HG03175 (cell line): ENCODE data around the gene ACYP2.
"Not testable (repeated sequence)": the region's sequence is repeated elsewhere in the genome, so short reads cannot be mapped to it uniquely, and the experiment has no call there.

Experiments used
- ATAC-seq: cut with Tn5 transposase; IDR thresholded peaks from one replicate; pipeline ENCODE4 v1.9.1; 2021; ENCODE audit warnings: mild to moderate bottlenecking, moderate library complexity; ENCODE audit not compliant: unreplicated experiment

Gene ACYP2

DNA sequence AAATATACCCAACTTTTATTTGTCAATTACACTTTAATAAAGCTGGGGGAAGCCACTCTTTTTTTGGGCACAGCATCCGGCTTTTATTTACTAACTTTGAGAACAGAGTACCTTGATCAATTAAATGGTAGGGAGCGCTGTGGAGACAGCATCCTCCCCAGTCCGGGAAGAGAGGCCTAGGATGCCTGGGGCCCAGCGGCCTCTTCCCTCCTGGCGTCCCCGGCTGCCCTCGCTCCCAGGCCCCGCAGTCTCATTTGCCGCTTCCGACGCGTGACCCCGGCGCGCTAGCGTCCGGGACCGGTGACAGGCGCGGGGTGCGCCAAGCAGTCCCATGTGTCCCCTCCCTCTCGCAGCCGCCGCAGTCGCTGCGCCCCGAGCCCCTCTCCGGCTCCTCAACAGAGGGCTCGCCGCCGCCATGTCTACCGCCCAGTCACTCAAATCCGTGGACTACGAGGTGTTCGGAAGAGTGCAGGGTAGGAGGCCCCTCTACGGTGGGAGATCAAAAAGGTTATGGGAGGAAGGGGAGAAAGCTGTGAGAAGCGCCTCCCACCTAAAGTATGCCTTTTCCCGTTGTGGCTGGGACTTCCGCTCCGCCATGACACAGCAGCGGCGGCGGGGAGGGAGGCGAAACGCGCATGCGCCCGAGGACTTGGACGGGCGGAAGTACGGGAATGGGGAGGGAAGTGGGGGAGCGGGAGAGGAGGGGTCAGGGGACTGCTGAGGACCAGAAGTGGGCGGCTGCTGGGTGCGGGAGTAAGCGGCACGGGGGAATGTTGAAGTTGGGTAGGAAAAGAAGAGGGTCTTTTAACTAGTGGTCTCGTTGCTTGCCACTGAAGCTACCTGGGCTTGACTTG is at the start of gene ACYP2:
Gene ACYP2 (plus strand): TSS at position 332 of the 854 bp plus-strand sequence.
- ATAC-seq = peak; percentile 88

DNA sequence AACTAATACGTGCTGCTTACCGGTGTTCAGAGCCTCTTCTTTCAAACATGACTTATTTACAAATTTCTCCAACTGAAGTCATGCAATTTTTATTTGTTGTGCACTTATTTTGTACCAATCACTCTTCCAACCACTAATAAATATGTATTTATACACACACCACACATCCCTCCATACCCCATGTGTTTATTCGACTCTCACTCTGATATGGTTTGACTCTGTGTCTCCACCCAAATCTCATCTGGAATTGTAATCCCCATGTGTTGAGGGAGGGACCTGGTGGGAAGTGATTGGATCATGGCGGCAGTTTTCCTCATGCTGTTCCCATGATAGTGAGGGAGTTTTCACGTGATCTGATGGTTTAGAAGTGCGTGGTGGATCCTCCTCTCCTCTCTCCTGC is 49.5 kb upstream of the ACYP2 start:
- no peak for ATAC-seq

DNA sequence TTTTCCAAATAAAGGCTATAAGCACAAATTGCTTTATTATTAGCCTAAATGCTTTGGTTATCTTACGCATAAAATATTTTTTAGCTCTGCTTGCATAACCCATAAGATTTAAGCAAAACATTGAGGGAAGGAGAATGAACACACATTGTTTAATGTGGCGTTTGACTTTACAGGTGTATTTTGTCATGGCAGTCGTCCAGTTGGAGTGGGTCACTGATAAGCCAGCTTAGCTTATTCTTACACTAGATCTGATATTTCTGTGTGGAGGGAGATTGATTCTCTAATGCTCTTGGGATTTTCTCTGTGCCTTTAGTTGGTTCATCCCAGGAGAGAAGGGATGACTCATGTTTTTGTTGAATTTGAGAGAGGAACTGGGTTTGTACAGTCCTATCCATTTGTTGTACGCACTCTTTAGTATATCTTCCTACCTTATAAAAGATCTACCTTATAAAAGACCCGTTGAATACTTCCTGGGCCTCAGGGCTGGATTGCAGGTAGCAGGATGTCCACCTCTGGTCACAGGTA is 47.5 kb upstream of the ACYP2 start:
- no peak for ATAC-seq

DNA sequence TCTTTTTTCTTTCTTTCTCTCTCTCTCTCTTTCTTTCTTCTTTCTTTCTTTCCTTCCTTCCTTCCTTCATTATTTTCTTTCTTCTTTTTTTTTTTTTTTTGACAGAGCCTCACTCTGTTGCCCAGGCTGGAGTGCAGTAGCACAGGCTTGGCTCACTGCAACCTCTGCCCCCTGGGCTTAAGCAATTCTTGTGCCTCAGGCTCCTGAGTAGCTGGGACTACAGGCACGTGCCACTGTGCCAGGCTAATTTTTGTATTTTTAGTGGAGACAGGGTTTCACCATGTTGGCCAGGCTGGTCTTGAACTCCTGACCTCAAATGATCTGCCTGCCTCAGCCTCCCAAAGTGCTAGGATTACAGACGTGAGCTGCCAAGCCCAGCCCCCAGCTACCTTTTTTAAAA is 42.9 kb upstream of the ACYP2 start:
- not testable (repeated sequence) for ATAC-seq

DNA sequence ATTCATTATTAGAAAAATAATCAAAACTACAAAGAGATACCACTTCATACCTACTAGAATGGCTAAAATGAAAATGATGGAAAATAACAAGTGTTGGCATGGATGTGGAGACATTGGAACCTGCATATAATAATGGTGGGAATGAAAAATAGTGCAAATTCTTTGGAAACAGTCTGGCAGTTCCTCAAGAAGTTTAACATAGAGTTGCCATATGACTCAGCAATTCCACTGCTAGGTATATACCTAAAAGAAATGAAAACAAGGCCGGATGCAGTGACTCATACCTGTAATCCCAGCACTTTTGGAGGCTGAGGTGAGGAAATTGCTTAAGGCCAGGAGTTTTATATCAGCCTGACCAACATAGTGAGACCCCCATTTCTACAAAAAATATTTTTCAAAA is 41.6 kb upstream of the ACYP2 start:
- ATAC-seq = no peak

DNA sequence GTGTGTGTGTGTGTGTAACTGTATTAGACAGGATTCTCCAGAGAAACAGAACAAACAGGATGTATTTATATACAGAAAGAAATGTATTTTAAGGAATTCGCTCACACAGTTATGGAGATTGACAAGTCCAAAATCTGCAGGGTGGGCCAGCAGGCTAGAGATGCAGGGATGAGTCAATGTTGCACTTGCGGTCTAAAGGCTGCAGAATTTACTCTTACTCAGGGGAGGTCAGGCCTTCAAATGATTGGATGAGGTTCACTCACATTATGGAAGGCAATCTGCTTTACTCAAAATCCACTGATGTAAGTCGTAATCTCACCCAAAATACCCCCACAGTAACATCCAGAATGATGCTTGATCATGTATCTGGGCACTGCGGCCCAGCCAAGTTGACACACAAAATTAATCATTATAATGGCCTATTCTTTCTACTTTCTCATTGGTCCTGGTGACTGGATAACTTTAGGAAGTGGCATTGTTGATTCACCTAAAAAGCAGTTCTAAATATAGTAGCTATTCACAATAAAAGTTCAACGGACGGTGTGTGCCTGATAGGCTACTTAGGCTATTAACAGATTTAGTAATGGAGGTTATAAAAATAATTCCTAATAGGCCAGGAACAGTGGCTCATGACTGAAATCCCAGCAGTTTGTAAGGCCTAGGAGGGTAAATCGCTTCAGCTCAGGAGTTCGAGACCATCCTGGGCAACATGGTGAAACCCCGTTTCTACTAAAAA is 40.6 kb upstream of the ACYP2 start:
- no peak for ATAC-seq

DNA sequence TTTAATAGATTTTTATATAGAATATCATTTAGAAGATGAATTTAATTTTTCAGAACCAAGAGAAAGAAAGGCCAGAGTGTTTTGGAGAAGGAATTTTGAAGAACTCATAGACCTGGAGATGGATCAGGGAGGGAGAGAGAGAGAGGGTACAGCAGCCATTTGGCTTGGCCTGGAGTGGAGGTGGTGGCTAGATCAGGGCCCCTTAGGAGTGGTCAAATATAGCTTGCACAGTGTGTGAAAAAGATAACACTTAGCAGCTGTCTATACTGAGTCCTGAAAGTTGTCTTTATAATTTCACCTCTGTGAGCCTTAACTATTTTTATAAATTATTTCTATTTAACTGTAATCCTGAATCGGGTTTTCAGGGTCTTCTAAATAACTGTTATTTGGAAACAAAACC is 38.8 kb upstream of the ACYP2 start:
- ATAC-seq = no peak

DNA sequence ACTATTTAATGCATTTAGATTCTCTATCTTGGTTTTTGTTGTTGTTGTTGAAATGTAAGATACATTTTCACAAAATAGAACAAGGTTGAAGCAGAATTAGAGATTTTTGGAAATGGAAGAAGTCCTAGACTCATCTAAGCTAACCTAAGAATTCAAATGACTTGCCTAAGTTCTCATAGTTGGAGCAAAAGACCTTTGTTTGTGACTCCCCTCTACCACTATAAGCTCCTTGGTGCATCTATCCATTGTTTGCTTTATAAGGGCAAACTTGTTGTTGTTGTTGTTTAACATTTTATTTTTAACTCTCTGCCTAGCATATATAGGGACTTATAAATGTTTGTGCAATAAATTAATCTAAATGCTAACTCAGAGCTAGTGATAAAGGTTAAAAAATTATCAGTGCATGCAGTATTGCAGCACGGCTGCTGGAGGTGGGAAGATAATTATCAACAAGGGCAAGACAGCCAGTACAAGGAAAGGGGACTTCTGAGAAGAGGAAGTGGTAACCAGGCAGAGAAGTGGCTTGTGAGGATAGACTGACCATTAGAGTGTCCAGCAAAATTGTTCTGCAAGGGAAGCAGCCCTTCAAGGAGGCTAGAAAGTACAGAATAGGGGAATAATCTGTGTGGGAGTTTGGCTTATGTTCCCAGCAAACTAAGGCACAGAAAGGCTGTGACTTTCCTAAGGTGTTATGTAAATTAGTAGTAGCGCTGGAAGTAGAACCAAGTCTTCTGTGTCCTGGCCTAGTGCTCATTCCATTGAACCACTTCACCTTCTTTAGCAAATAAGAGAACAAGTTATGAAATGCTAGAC is 38.1 kb upstream of the ACYP2 start:
- no peak for ATAC-seq

DNA sequence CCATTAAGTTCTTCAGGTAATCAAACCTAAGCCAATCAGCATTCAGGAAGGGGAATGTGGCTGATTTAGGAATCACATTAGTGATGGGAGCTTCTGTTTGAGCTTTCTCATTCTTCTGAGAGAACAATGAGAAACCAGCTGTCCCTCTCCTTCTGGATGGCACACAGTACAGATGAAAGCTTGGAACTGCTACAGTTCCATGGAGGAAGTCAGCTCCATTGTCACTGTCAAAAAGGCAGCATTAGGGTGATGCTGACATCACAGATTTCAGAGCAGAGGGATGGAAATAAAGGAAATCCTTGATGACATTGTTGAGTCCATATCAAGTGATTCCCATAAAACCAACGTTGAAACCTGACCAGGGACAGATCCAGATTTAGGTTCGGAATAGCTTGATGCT is 36.1 kb upstream of the ACYP2 start:
- ATAC-seq = no peak

DNA sequence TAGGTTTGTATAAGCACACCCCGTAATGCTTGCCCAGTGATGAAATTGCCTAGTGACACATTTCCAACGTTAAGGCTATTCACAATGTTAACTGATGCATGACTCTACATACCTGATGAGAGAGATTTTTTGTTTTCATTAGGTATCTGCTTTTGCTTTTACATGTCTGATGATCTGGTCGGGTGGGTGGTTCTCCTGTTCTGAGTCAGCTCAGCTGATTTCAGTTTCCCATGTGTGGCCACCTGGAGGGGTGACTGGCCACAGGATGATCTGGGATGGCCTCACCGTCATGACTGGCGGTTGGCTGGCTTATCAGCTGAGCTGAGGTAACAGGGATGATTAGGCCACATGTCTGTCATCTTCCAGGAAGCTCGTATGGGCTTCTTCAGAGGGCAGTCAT is 33.8 kb upstream of the ACYP2 start:
- peak; percentile 97 for ATAC-seq

DNA sequence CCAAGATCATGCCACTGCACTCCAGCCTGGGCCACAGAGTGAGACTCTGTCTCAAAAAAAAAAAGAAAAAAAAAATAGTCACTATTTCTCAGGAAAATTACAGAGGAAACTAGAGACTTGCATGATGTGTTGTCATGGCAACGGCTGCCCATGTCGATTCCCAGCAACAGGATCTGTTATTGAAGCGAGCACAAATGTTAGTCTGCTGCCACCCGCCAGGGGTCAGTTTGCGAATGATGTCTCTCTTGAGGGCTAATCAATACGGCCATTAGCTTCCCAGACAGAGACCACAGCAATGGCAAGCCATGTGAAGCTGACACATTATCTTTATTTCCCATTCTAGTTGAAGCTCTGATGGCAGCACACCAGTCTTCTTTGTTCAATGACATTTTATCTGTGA is 32.4 kb upstream of the ACYP2 start:
- ATAC-seq = no peak

DNA sequence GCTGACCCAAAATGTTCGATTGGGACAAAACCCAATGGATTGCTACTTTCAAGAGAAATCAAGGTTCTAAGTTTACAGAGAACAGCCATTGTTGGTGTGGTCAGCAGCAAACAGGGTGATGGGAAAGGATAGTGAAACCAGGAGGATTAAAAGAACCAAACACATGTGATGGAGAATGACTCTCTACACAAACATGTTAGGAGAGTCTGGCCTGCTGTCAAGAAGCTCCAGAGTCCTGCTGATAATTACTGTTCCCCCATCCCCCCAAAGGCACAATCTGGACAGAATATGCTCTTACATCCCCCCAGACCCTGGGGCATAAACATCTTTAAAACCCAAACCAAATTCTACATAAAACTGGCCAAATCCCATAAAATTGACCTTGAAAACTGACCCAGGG is 32.0 kb upstream of the ACYP2 start:
- no peak for ATAC-seq

DNA sequence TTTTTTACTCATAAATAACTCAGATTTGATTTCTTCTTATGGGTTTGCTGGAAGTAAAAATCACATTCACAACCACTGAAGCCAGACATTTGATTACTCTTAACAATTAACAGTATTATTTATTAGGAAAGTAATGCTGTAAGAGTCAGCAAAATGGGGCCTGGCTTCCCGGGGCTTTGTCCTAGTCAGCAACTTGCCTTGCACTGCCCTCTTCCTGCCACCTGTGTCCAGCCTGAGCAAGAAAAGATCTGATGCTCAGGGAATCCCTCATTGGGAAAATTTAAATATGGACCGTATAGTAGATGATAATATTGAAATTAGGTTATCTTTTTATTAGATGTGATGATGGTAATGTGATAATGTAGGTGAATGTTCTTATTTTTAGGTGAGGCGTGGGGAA is 30.8 kb upstream of the ACYP2 start:
- no peak for ATAC-seq

DNA sequence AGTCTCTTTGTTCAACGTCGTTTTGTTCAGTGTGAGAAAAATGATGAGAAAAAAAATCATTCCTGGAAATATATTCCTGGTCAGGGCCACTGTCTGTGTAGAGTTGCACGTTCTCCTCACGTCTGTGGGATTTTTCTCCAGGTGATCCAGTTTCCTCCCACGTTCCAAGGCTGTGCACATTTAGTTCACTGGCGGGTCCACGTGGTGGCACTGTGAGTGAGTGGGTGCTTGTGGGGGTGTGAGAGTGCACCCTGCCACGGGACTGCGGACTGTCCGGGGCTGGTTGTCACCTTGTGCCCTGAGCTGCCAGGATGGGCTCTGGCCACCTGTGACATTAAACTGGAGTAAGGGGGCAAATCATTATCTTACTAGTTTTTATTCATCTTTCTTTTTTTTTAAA is 30.3 kb upstream of the ACYP2 start:
- no peak for ATAC-seq

DNA sequence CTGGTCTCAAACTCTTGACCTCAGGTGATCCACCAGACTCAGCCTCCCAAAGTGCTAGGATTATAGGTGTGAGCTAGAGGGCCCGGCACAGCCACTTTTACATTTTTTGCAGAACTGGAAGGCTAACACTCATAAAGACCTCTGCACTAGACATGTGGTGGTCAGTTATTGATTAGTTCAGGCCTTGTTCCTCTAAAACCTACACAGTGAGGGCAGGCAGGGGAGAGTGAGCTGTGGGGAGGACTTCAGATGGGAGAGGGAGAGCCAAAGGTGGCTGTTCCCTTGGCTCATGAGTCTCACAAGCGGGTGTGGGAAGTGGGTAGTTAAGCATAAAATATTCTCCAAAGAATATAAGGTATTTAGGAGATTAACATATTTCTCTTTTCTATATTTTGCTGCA is 29.3 kb upstream of the ACYP2 start:
- no peak for ATAC-seq

DNA sequence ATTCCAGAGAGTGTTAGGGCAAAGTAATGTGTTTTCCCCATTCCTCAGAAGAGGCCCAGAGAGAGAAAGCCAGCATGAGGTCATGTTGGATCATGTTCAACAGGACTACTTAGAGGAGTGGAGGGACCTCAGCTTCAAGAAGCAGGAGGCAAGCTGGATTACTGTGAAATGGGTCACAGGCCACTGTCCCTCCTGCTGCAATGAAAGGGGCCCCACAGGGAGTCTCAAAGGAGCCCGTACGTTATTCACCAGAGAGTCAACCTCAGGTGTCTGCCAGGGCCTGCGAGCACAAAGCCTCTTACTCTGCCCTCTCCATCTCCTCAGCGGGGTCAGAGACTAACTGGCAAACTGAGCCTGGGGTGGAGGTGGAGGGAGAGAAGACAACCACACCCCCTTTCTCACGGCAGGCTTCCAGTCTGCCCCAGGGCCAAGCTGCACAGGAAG is 27.2 kb upstream of the ACYP2 start:
- ATAC-seq = no peak

DNA sequence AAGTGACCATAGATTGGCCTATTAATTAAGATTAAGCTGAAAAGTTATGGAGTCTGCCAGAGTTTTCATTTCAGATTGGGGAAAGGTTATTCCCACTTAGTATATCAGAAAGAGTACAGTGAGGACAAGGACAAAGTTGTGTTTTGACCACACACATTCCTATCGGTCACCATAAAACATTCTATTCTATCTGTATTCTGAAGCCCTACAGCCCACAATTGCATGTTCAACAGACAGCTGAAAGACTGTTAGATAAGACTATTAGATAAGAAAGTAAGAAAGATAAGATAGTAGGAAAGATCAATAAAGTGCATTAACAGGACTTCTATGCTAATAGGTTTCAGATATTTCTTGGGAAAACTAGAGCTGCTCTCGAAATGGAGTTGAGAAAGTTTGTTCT is 26.7 kb upstream of the ACYP2 start:
- no peak for ATAC-seq

DNA sequence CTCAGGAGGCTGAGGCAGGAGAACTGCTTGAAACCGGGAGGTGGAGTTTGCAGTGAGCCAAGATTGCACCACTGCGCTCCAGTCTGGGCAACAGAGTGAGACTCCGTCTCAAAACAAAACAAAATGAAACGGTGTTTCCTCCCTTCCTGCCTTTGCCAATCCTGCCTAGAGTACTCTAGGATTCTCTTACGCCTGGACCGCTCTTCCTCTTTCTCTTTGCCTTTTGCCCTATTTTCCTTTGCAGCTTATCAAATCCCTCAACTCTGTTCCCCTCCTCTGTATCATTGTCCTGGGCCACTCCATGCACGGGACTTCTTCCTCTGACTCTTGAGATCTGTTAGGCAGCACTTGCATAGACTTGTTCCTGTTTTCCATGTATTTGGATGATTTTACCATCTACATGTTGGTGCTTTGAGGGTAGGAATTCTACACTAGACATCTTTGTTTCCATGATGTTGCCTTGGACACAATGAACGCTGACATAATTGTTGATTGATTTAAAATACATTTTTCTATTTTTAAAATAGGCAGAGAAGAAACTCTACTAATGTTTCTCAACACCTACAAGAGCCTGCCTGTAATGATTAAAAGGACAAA is 24.8 kb upstream of the ACYP2 start:
- no peak for ATAC-seq

DNA sequence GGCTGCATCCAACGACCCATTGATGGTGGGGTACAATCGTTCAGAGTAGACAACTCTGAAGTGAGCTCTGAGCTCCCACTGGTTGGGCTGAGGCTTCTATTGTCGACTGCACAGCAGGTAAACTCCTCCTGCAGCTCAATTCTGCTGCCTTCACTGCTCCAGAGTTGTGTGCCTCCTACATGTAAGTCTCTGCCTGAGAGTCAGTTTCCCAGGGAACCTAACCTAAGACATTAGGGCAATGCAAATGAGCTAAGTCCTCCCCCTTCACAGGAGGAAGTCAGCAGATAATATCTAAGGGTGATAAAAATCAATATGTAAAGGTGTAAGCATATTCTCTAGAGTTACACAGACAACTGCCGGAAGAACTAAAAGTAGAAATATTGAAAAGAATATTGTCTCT is 22.5 kb upstream of the ACYP2 start:
- peak; percentile 63 for ATAC-seq

DNA sequence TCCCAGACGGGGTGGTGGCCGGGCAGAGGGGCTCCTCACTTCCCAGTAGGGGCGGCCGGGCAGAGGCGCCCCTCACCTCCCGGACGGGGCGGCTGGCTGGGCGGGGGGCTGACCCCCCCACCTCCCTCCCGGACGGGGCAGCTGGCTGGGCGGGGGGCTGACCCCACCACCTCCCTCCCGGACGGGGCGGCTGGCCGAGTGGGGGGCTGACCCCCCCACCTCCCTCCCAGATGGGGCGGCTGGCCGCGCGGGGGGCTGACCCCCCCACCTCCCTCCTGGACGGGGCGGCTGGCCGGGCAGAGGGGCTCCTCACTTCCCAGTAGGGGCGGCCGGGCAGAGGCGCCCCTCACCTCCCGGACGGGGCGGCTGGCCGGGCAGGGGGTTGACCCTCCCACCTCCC is 20.0 kb upstream of the ACYP2 start:
- ATAC-seq = not testable (repeated sequence)

DNA sequence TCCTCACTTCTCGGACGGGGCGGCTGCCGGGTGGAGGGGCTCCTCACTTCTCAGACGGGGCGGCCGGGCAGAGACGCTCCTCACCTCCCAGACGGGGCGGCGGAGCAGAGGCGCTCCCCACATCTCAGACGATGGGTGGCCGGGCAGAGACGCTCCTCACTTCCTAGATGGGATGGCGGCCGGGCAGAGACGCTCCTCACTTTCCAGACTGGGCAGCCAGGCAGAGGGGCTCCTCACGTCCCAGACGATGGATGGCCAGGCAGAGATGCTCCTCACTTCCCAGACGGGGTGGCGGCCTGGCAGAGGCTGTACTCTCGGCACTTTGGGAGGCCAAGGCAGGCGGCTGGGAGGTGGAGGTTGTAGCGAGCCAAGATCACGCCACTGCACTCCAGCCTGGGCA is 19.3 kb upstream of the ACYP2 start:
- ATAC-seq = not testable (repeated sequence)
